Hepatocyte (in vitro differentiated cells): ENCODE measurements around the gene NRARP. TPM values are rescaled to one million over a fixed set of nuclear protein-coding genes. Genes with fewer than 3 reads are reported as not detected.

Experiments
- DNase-seq: peaks from one replicate; pipeline ENCODE4 v3.0.0-alpha.2; 2016; ENCODE audit warnings: low spot score
- H2AFZ ChIP-seq: fragments of 200-600 bp; sonication (generic); 2 replicates; pipeline ENCODE4 v1.6.0; 2016; ENCODE audit warnings: antibody characterized with exemption, mild to moderate bottlenecking
- H3K27ac ChIP-seq: fragments of 200-600 bp; sonication (generic); 2 replicates; pipeline ENCODE4 v1.5.1; 2016; ENCODE audit warnings: mild to moderate bottlenecking
- H3K27me3 ChIP-seq: fragments of 200-600 bp; sonication (generic); 2 replicates; pipeline ENCODE4 v1.6.1; 2016
- H3K36me3 ChIP-seq: fragments of 200-600 bp; sonication (generic); replicated peaks from 2 replicates; pipeline ENCODE4 v1.5.1; 2016; ENCODE audit warnings: low read depth; ENCODE audit not compliant: insufficient read depth
- H3K4me1 ChIP-seq: fragments of 200-600 bp; sonication (generic); 2 replicates; pipeline ENCODE4 v1.5.1; 2016; ENCODE audit warnings: mild to moderate bottlenecking, moderate library complexity; ENCODE audit not compliant: insufficient read depth
- H3K4me2 ChIP-seq: fragments of 200-600 bp; sonication (generic); 2 replicates; pipeline ENCODE4 v1.6.0; 2016
- H3K4me3 ChIP-seq: fragments of 200-600 bp; sonication (generic); 2 replicates; pipeline ENCODE4 v1.5.1; 2016; ENCODE audit warnings: mild to moderate bottlenecking
- H3K79me2 ChIP-seq: fragments of 200-600 bp; sonication (generic); 2 replicates; pipeline ENCODE4 v1.6.0; 2017; ENCODE audit warnings: mild to moderate bottlenecking
- H3K9me2 ChIP-seq: fragments of 200-600 bp; sonication (generic); replicated peaks from 2 replicates; pipeline ENCODE4 v1.6.0; 2017; ENCODE audit warnings: mild to moderate bottlenecking; ENCODE audit not compliant: insufficient read depth
- H3K9me3 ChIP-seq: fragments of 200-600 bp; sonication (generic); 2 replicates; pipeline ENCODE4 v1.5.1; 2016; ENCODE audit warnings: low read depth, mild to moderate bottlenecking
- H4K20me1 ChIP-seq: fragments of 200-600 bp; sonication (generic); 2 replicates; pipeline ENCODE4 v1.6.0; 2016; ENCODE audit warnings: mild to moderate bottlenecking; ENCODE audit not compliant: insufficient read depth, poor library complexity, severe bottlenecking
- EZH2 ChIP-seq: fragments of 200-600 bp; sonication (generic); IDR thresholded peaks from 2 replicates; pipeline ENCODE4 v1.6.1; 2016; ENCODE audit warnings: antibody characterized with exemption, mild to moderate bottlenecking, borderline replicate concordance
- EZH2phosphoT487 ChIP-seq: fragments of 200-600 bp; sonication (generic); IDR thresholded peaks from one replicate; pipeline ENCODE4 v1.6.1; 2018; ENCODE audit warnings: antibody characterized with exemption, mild to moderate bottlenecking, low read depth, moderate library complexity; ENCODE audit not compliant: unreplicated experiment, severe bottlenecking
- WGBS: methylation state at CpG from one replicate; pipeline ENCODE4 v1.1.6; 2016; ENCODE audit warnings: low lambda C conversion rate; ENCODE audit errors: missing lambda C conversion rate; 5-methylcytosine and 5-hydroxymethylcytosine counted together
- polyA plus RNA-seq: library from polyadenylated mRNA; unstranded; fragments of >200 nt; fragmentation: Nextera tagmentation; extraction: Ambion mirVana; gene quantifications from 2 replicates; pipeline ENCODE4 v1.2.1, GENCODE V29; 2016
- total RNA-seq: library from RNA; depleted of rRNA; stranded (reverse); fragments of >200 nt; gene quantifications from 2 replicates; pipeline ENCODE4 v1.2.3, GENCODE V29; 2014
- TF ChIP-seq, protein P1 (sequence below): fragments of 200-600 bp; sonication (generic); IDR thresholded peaks from 2 replicates; pipeline ENCODE4 v1.5.1; 2016; ENCODE audit warnings: antibody characterized with exemption, mild to moderate bottlenecking; ENCODE audit not compliant: poor library complexity

The NRARP gene
- total and polyA plus RNA-seq, 2 experiments from 2014 or later, result 5.3 to 18.7 TPM

DNA sequence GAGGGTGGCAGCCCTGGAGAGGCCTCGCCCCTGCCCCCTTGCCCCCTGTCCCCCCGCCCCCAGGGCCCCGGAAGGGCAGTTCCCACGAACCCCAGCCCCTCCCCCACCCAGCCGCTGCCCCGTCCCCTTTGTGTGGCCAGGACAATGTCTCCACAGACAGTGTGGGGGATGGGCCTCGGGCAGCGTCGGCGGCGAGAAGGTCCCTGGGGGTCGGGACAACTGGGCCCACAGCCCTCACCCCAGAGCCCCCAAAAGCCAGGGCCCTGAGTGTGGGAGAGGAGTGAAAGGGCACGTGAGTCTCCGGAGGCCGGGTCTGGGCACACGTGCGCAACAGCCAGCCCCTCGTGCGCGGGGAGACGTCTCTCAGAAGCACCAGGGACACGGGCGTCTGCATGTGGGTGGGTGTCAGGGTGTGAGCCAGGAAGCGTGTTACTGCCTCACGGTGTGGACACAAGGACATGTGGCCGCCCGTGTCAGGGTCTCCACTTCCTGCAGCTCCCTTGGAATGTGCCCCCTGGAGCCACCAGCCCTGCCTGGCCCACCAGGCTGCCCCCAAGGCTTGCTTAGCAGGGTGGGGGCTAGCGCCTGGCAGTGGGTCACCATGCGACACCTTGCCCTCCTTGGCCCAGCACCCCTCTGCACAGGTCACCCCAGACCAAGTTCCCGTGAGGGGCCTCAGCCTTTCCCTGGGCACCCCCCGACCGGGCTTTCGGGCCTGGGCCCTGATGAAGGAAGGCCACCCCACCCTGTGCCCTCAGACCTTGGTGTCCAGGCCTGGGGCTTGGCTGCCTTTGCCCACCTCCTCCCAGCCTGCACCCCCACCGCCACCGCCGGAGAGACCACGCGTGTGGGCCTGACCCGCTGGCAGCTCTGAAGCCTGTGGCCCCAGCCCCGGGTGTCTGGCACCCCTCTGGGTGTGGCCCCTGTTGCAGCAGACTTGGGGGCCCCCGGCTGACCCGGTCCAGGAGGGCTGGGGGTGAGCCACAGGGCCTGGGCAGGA lies 12.8 kb upstream of the NRARP start:
- no peak overlapping the region for H3K4me2 ChIP-seq
- TF ChIP-seq EZH2 (no peak), EZH2phosphoT487 (no peak)
- TF ChIP-seq, protein P1, sequence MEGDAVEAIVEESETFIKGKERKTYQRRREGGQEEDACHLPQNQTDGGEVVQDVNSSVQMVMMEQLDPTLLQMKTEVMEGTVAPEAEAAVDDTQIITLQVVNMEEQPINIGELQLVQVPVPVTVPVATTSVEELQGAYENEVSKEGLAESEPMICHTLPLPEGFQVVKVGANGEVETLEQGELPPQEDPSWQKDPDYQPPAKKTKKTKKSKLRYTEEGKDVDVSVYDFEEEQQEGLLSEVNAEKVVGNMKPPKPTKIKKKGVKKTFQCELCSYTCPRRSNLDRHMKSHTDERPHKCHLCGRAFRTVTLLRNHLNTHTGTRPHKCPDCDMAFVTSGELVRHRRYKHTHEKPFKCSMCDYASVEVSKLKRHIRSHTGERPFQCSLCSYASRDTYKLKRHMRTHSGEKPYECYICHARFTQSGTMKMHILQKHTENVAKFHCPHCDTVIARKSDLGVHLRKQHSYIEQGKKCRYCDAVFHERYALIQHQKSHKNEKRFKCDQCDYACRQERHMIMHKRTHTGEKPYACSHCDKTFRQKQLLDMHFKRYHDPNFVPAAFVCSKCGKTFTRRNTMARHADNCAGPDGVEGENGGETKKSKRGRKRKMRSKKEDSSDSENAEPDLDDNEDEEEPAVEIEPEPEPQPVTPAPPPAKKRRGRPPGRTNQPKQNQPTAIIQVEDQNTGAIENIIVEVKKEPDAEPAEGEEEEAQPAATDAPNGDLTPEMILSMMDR, result no peak
- H3K4me3 ChIP-seq, result no peak overlapping the region
- no peak overlapping the region for H2AFZ ChIP-seq
- 72% methylated on average over 40 of the region's 42 CpGs for WGBS
- H3K9me2 ChIP-seq, result no peaks in the 10 kb centered on the region
- no peaks in the 10 kb centered on the region for H4K20me1 ChIP-seq
- DNase-seq, result peak; percentile 13
- H3K79me2 ChIP-seq, result no peaks in the 10 kb centered on the region
- H3K9me3 ChIP-seq, result no peaks in the 10 kb centered on the region
- no peaks in the 10 kb centered on the region for H3K36me3 ChIP-seq
- H3K27ac ChIP-seq, result no peak overlapping the region
- peaks cover 56% of the 10 kb centered on the region for H3K4me1 ChIP-seq
- no peaks in the 10 kb centered on the region for H3K27me3 ChIP-seq

DNA sequence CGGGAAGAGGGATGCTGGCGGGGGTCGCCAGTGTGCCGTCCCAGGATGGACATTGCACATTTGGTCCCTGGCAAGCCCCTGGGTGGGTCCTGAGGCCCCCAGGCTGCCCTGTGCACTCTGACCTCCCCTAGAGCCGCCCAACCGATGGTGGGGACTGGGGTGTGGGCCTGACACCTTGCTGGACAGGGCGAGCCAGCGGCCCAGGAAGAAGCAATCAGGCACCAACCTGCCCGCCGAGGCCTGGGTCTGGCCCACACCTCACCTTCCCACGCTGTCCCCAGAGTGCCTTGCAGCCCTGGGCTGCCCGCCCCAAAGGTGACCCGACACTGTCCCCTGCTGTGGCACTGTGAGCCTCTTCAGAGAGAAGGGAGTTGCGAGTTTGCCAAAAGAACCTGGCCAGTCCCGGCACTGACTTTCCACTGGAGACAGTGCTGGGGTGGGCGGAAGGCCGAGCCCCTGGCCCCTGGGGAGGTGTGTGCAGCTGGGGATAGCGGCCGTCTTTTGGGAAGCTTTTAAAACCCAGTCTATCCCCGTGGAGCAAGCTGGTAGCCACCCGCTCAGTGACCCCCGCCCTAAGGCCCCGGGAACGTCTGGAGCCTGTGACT lies 12.0 kb upstream of the NRARP start:
- no peaks in the 10 kb centered on the region for H3K27me3 ChIP-seq
- no peak overlapping the region for H3K4me3 ChIP-seq
- H3K9me2 ChIP-seq, result no peaks in the 10 kb centered on the region
- peak overlapping the region; percentile 20 for H3K27ac ChIP-seq
- H4K20me1 ChIP-seq, result no peaks in the 10 kb centered on the region
- H3K9me3 ChIP-seq, result no peaks in the 10 kb centered on the region
- no peaks in the 10 kb centered on the region for H3K36me3 ChIP-seq
- no peak for TF ChIP-seq EZH2
- TF ChIP-seq, protein P1, result no peak
- H2AFZ ChIP-seq, result no peak overlapping the region
- peaks cover 56% of the 10 kb centered on the region for H3K4me1 ChIP-seq
- DNase-seq, result no peak
- peak overlapping the region; percentile 54 for H3K4me2 ChIP-seq
- 84% methylated on average over 20 of the region's 24 CpGs for WGBS
- no peaks in the 10 kb centered on the region for H3K79me2 ChIP-seq

DNA sequence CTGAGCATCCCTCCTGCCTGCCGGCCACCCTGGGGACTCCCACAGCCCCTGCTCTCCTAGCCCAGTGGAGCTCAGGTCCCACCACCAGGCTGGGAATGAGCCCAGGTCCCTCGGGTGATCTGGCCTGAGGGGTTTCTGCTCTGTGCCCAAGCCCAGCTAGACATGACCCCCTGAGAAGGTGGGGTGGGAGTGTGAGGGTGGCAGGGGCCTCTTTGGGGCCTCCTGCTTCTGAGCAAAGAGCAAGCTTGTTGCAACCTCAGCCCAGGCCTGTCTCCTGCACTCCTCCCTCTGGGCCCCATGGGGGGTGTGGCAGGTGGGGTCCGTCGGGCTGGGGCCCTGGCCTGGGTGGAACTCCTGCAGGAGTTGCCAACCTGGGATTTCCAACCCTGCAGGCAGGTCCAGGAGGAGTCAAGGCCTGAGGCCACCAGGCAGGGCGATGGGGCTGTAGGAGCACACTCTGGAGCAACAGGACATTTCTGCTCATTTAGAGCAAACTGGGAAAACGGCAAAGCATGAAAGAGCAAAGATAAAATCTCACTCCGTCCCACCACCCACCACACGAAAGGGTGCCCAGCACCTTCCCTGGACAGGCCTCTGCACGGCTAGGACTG lies 11.4 kb upstream of the NRARP start:
- no peaks in the 10 kb centered on the region for H3K9me2 ChIP-seq
- no peaks in the 10 kb centered on the region for H3K79me2 ChIP-seq
- peak; percentile 52 for DNase-seq
- WGBS, result 54% methylated on average over 9 of the region's 9 CpGs
- TF ChIP-seq EZH2 (no peak), EZH2phosphoT487 (no peak)
- TF ChIP-seq, protein P1, result no peak
- H4K20me1 ChIP-seq, result no peaks in the 10 kb centered on the region
- H3K27me3 ChIP-seq, result no peaks in the 10 kb centered on the region
- H2AFZ ChIP-seq, result no peak overlapping the region
- H3K4me1 ChIP-seq, result peaks cover 56% of the 10 kb centered on the region
- H3K4me2 ChIP-seq, result peak overlapping the region; percentile 54
- H3K9me3 ChIP-seq, result no peaks in the 10 kb centered on the region
- H3K36me3 ChIP-seq, result no peaks in the 10 kb centered on the region
- no peak overlapping the region for H3K4me3 ChIP-seq
- H3K27ac ChIP-seq, result peak overlapping the region; percentile 46
